ENCODE results near the gene ATP10D. TPM values are rescaled to one million over a fixed set of nuclear protein-coding genes. Genes with fewer than 3 reads are reported as not detected.
A peak's percentile ranks its signal among the peaks of the same experiment; 100 is the strongest.
"Not testable (repeated sequence)": the region's sequence is repeated elsewhere in the genome, so short reads cannot be mapped to it uniquely, and the experiment has no call there.

ATP10D gene
- total RNA-seq, 1 donor from 2014 or later, result 7.7 TPM

GRCh38 chr4:47532658-47533057 is 47.6 kb downstream of the ATP10D start:
- FAIRE-seq (no peak), DNase-seq (ENCODE audit: low spot score in 2 of 2) (no peak)

DNA sequence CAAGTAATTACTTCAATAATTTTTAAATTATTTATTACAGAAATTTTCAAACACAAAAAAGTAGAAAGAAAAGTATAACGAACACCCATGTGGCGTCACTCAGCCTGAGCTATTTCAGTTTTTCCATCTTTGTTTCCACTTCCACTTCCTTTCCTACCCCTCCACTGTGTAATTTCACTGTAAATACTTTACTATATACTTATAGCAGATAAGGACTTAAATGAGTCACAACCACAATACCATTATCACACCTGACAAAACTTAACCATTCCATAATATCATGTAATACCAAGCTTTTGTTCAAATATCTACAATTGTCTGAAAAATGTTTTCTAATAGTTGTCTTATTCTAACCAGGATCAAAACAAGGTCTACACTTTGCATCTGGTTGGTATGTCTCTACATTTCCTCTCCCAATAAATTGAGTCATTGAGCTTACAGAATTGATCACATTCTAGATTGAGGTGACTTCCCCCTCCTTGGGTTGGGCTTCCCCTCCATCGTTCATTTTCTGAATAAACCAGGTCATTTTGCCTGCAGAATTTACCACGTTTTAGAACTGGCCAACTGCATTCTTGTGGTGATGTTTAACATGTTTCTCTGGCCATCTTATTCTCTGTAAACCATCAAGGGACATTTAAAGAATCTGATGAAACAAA is 48.7 kb downstream of the ATP10D start:
- FAIRE-seq (no peak), DNase-seq (ENCODE audit: low spot score in 2 of 2) (no peak)

GRCh38 chr4:47534772-47535171 is 49.7 kb downstream of the ATP10D start:
- DNase-seq (ENCODE audit: low spot score in 2 of 2) (no peak), FAIRE-seq (no peak)

DNA sequence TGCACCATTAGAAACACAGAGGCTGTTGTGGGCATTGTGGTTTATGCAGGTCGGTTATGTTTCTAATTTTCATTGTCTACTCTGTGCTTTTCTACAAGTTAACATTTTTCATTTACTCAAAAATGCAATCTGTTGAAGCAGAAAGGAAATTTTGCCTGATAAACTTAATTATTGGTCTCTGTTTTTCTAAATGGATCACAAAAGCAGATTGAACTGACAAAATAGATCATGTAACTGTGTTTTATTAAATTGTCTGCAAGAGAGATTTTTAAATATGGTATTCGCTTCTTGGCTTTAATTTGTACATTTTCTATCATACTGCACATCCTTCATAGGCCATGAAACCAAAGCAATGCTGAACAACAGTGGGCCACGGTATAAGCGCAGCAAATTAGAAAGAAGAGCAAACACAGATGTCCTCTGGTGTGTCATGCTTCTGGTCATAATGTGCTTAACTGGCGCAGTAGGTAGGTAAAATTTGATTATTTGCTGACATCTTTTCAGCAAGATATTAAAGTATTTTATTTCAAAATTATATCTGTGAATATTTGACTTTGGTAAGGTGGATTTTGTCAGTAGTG is 50.6 kb downstream of the ATP10D start:
- DNase-seq (ENCODE audit: low spot score in 2 of 2) (no peak), FAIRE-seq (no peak)

- no peak for FAIRE-seq
- DNase-seq (ENCODE audit: low spot score in 2 of 2), result no peak
These were observed 51.9 kb downstream of the ATP10D start for GRCh38 chr4:47536966-47537365.

DNA sequence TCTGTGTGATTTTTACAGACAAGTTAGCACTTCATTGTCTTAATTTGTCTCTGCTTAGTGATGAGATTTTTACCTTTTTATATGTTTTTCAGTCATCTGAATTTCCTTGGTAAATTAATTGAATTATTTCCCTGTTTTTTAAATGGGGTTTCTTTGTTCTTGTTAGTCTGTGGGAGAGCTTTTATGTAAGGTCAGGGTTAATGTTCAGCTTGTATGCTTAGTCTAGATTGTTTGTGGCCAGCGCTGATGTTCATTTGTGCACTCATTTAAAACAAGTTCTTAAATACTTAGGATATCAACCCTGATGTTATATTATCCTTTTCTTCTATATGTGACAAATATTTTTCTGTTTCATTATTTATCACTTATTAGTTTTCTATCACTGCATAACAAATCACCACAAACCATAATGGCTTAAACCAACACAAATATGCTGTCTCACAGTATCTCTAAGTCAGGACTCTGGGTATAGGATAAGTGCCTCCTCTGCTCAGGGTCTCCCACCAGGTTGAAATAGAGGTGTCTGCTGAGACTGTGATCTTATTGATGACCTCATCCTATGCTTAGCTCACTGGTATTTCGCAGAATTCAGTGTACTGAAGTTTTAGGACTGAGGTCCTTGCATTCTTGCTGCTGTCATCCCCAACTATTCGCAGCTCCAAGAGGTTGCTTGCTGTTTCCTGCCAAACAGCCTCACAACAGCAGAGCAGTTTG is 53.2 kb downstream of the ATP10D start:
- DNase-seq (ENCODE audit: low spot score in 2 of 2) (no peak), FAIRE-seq (no peak)

- no peak for FAIRE-seq
- no peak for DNase-seq (ENCODE audit: low spot score in 2 of 2)
These were observed 53.7 kb downstream of the ATP10D start for GRCh38 chr4:47538825-47539154.

- DNase-seq (ENCODE audit: low spot score in 2 of 2); FAIRE-seq: not testable (repeated sequence)
These were observed 57.6 kb downstream of the ATP10D start for GRCh38 chr4:47542640-47543039.

DNA sequence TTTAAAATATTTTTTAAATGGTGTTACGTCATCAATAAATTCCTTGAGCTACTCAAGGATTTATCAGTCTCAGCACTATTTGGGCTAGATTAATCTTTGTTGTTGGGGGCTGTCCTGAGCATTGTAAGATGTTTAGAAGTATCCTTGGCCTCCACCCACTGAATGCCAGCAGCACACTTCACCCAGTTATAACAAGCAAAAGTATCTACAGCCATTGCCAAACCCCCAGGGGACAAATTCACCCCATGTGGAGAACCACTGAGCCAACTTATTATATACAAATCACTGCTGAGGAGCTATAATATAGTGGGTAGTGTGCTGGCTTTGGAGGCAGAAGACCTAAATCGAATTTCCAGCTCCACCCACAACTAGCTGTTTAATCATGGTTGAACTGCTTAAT is 58.3 kb downstream of the ATP10D start:
- DNase-seq (ENCODE audit: low spot score in 2 of 2) (no peak), FAIRE-seq (no peak)

- not testable (repeated sequence) for FAIRE-seq; DNase-seq (ENCODE audit: low spot score in 2 of 2)
These were observed 65.3 kb downstream of the ATP10D start for GRCh38 chr4:47550357-47550756.

DNA sequence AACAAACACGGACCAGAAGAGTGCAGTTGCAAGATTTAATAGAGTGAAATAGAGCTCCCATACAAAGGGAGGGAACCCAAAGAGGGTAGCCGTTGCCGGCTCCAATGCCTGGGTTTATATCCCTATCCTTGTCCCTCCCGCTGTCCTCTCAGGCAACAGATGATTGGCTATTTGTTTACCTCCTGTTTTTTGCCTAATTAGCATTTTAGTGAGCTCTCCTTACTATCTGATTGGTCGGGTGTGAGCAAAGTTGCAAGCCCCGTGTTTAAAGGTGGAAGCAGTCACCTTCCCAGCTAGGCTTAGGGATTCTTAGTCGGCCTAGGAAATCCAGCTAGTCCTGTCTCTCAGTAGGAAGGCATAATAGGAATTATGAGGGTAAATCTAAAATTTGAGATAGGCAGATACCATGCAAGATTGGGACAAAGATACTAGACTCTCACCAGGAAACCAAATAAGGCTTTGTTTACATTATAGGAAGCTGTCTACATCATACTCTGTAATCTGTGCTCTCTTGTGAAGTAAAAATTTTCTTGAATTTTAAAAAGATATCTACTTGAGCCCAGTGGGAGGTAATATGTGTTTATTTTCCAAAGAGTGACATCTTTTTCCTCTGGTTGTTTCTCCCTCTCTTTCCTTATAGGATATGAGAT is 65.9 kb downstream of the ATP10D start:
- no peak for DNase-seq (ENCODE audit: low spot score in 2 of 2)
- FAIRE-seq, result no peak

DNA sequence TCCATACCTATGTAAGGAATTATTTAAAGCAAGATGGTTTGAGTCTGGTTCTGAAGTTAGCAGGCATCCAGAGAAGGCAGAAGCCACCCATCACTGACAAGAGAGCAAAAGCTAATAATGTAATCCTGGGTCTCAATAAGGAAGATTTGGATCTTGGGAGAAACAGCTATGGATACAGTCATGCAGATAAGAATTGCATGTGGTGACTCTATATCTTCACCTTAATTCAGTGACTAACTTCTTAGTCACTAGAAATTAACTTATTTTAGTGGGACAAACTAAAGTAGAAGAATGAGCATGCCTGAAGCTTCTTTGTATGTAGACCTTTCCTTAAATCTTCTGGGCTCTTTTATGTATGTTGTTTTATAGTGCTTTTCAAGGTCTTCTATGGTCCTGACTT is 66.6 kb downstream of the ATP10D start:
- FAIRE-seq, result no peak
- no peak for DNase-seq (ENCODE audit: low spot score in 2 of 2)

DNA sequence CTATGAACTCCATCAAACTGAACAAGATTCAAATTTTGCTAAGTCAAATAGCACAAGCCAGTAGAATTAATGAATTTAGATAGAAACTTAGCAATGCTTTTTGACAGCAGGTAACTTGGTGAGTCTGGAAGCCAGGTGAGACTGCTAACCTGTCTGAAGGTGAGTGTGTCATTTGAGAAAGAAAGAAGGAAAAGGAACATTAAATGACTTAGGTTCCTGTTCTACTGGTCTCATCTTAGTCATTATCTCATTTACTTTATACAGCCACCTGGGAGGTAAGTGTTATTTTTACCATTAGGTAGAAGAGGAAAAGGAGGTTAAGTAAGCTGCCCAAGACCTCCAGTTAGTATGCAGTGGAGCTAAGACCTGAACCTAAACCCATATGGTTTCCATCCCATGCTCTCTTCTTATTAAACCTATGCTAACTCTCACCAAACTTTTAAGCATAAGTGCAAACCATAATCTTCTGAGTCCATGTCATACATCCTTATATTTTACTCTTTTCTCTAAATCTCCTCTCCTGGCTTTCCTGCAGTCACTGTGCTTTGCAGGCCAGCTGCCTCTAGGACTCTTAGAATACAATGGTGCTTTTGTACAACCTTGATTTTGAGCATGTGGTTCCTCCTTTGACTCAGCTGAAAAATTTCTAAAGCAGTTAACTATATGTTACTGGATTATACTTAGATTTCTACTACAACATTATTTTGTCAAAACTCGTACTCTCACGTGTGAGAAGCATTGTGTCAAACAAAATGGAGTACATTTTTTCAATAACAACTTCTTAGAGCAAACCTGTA is 68.5 kb downstream of the ATP10D start:
- DNase-seq (ENCODE audit: low spot score in 2 of 2) (no peak), FAIRE-seq (no peak)

DNA sequence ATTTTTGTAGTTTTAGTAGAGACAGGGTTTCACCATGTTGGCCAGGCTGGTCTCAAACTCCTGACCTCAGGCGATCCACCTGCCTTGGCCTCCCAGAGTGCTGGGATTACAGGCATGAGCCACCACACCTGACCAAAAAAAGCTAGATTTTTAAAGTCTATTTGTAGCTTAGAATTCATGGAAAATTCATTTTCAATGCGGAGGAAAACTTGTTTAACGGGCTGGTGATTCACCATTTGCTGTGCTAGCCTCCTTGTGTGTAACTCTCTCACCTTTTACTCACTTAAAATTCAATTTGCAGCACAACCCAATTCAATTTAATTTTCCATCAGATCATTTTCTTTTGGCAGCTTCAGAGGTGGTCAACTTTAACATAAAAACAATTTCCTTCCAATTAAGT is 70.8 kb downstream of the ATP10D start:
- FAIRE-seq; DNase-seq (ENCODE audit: low spot score in 2 of 2): not testable (repeated sequence)

- no peak for DNase-seq (ENCODE audit: low spot score in 2 of 2)
- FAIRE-seq, result peak; percentile 91
These were observed 72.2 kb downstream of the ATP10D start for GRCh38 chr4:47557255-47557654.

DNA sequence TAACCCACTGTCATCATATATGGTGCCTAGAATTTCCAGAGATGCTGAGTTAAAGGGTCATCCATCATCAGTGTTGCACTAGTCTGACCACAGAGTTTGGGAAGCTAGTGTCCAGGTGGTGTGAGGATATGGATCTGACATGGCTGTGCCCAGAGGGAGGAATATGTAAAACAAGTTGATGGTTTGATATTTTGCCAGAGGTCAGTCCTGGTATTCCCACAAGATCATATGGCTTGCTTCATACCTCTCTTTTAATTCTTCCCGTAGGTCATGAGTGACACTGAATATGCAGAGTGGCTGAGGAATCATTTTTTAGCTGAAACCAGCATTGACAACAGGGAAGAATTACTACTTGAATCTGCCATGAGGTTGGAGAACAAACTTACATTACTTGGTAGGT is 75.6 kb downstream of the ATP10D start:
- DNase-seq (ENCODE audit: low spot score in 2 of 2), result no peak
- FAIRE-seq, result no peak

- DNase-seq (ENCODE audit: low spot score in 2 of 2) (no peak), FAIRE-seq (no peak)
These were observed 76.3 kb downstream of the ATP10D start for GRCh38 chr4:47561331-47561730.

DNA sequence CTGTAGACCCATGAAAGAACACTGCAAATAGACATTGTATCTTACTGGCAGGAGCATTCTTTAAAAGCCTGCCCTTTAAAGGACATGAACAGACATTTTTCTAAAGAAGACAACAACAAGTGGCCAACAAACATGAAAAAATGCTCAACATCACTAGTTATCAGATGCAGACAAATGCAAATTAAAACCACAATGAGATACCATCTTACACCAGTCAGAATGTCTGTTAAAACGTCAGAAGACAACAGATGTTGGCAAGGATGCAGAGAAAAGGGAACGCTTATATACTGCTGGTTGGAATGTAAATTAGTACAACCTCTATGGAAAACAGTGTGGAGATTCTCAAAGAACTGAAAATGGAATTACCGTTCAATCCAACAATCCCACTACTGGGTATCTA is 77.2 kb downstream of the ATP10D start:
- no peak for DNase-seq (ENCODE audit: low spot score in 2 of 2)
- FAIRE-seq, result no peak

DNA sequence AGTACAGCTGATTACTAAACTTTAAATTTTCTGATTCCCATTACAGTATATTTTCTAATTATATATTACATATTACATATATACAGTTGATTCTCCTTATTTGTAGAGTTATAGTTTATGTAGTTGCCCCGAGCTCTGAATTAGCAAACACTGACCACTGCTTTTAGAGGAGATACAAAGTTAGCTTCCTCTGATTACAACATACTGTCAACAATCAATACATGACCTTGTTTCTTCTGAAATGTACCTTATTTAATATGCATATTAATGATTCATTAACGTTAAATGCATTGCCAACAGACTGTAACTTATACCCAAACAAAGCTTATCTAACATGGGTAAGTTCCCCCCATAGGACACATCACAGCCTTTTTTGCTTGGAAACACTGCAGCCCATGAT is 81.5 kb downstream of the ATP10D start:
- DNase-seq (ENCODE audit: low spot score in 2 of 2), result no peak
- no peak for FAIRE-seq

- FAIRE-seq (no peak), DNase-seq (ENCODE audit: low spot score in 2 of 2) (no peak)
These were observed 81.9 kb downstream of the ATP10D start for GRCh38 chr4:47566969-47567368.

GRCh38 chr4:47567511-47567910 is 82.4 kb downstream of the ATP10D start:
- DNase-seq (ENCODE audit: low spot score in 2 of 2) (no peak), FAIRE-seq (no peak)

All from frontal cortex (tissue), 4 donors.